Type B pancreatic cell (in vitro differentiated cells): ENCODE results near the gene GMPPB. TPM values are rescaled to one million over a fixed set of nuclear protein-coding genes. Genes with fewer than 3 reads are reported as not detected.

ENCODE experiments used
- DNase-seq: peaks from one replicate; pipeline ENCODE4 v3.0.0; 2021; ENCODE audit warnings: mixed read lengths; ENCODE audit not compliant: unreplicated experiment; ENCODE audit errors: extremely low spot score
- H3K27ac Mint-ChIP-seq: 2 replicates; pipeline ENCODE4 v1.8.0; 2021; ENCODE audit warnings: mild to moderate bottlenecking, mixed read lengths
- H3K27me3 Mint-ChIP-seq: 2 replicates; pipeline ENCODE4 v1.8.0; 2021; ENCODE audit warnings: mixed read lengths
- H3K36me3 Mint-ChIP-seq: 2 replicates; pipeline ENCODE4 v1.8.0; 2021; ENCODE audit warnings: mixed read lengths
- H3K4me1 Mint-ChIP-seq: one replicate; pipeline ENCODE4 v1.8.0; 2021; ENCODE audit warnings: mixed read lengths; ENCODE audit not compliant: unreplicated experiment
- H3K4me3 Mint-ChIP-seq: 2 replicates; pipeline ENCODE4 v1.8.0; 2021; ENCODE audit warnings: mild to moderate bottlenecking, mixed read lengths
- H3K9me3 Mint-ChIP-seq: 2 replicates; pipeline ENCODE4 v1.8.0; 2021; ENCODE audit warnings: mixed read lengths
- total RNA-seq: library from RNA; stranded (reverse); gene quantifications from 2 replicates; pipeline ENCODE4 v1.2.1, GENCODE V29; 2021; ENCODE audit warnings: low replicate concordance
- TF ChIP-seq, protein P1 (sequence below): fragments of 200-600 bp; sonication (generic); conservative IDR thresholded peaks from 2 replicates; pipeline ENCODE4 v1.5.0; 2021; ENCODE audit warnings: antibody characterized with exemption, mild to moderate bottlenecking

GMPPB gene
- total RNA-seq, 1 donor from 2014 or later, result 41.9 TPM

DNA sequence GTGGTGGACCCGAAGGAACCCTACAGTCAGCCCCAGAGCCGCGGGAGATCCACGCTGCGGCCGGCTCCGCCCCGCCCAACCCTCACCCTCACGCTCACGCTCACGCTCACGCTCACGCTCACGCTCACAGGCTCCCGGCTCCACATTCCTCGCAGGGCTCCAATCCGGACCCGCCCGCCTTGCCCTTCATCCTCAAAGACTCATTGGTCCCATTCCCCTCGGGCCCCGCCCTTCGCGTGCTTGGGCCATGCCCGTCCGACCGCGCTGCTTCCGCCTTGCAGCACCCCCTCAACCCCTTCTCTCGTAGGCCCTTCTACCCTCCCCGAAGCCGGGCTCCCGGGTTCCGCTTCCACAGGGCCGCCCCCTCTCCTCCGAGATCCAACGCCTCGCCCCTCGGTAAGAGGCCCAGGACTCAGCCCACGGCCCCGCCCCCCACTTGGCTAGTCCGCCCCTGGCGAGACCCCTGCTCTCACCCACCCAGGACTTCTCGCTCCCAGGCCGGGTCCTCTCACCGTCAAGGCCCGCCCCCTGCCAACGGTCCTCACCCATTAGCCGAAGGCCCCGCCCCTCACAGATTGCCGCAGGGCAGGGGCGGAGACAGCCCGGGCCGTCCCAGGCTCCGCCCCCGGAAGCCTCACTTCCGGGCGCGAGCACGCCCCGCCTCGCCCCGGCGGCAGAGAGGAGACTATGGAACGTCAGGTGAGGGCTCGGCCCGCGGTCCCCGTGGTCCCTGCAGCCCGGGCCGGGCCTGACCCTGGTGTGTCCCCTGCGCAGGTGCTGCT is 49.8 kb downstream of the GMPPB start, which contains the start of gene APEH:
APEH (plus strand) TSS at position 637 of the 782 bp plus-strand sequence; CDS start at position 688, 51 bp downstream.
- TF ChIP-seq, protein P1, sequence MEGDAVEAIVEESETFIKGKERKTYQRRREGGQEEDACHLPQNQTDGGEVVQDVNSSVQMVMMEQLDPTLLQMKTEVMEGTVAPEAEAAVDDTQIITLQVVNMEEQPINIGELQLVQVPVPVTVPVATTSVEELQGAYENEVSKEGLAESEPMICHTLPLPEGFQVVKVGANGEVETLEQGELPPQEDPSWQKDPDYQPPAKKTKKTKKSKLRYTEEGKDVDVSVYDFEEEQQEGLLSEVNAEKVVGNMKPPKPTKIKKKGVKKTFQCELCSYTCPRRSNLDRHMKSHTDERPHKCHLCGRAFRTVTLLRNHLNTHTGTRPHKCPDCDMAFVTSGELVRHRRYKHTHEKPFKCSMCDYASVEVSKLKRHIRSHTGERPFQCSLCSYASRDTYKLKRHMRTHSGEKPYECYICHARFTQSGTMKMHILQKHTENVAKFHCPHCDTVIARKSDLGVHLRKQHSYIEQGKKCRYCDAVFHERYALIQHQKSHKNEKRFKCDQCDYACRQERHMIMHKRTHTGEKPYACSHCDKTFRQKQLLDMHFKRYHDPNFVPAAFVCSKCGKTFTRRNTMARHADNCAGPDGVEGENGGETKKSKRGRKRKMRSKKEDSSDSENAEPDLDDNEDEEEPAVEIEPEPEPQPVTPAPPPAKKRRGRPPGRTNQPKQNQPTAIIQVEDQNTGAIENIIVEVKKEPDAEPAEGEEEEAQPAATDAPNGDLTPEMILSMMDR, result peak; percentile 27
- Mint-ChIP-seq H3K27me3 (no peaks in the 10 kb centered on the region), H3K4me3 (peak within 1 kb of the TSS; percentile 95), H3K9me3 (no peaks in the 10 kb centered on the region), H3K36me3 (no peaks in the 10 kb centered on the region), H3K27ac (peak within 1 kb of the TSS; percentile 98), H3K4me1 (peaks cover 20% of the 10 kb centered on the region)
- peak; percentile 98 for DNase-seq

DNA sequence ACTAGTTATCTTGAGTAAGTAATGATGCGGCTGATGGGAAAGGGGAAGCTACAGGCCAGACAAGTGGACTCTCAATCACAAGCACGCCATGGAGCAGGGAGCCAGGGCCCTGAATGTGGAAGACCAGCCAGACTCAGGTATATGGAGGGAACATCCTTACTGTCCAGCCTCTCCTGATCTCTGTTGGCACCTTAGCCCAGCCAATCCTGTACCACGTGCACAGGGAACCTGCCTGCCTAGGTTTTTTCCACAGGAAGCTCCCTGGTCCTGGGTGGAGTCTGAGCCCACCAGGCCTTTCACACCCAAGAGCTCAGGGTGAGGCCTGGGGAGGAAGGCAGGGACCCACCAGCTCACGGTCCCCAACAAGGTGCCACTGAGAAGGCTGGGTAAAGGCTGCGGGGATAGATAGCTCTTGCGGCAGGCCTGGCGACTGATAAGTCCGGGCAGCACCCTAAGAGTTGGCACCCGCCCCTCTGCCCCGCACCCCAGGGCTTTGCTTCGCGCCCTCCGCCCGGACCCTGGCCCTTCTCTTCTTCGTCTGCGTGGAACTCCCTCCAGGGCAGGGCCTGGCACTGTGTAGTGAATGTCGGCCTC is 50.5 kb downstream of the GMPPB start:
- no peaks in the 10 kb centered on the region for H3K27me3 Mint-ChIP-seq
- DNase-seq, result no peak
- peak overlapping the region; percentile 95 for H3K4me3 Mint-ChIP-seq
- H3K36me3 Mint-ChIP-seq, result no peaks in the 10 kb centered on the region
- TF ChIP-seq, protein P1, result no peak
- H3K27ac Mint-ChIP-seq, result peak overlapping the region; percentile 98
- peaks cover 27% of the 10 kb centered on the region for H3K4me1 Mint-ChIP-seq
- H3K9me3 Mint-ChIP-seq, result no peaks in the 10 kb centered on the region

DNA sequence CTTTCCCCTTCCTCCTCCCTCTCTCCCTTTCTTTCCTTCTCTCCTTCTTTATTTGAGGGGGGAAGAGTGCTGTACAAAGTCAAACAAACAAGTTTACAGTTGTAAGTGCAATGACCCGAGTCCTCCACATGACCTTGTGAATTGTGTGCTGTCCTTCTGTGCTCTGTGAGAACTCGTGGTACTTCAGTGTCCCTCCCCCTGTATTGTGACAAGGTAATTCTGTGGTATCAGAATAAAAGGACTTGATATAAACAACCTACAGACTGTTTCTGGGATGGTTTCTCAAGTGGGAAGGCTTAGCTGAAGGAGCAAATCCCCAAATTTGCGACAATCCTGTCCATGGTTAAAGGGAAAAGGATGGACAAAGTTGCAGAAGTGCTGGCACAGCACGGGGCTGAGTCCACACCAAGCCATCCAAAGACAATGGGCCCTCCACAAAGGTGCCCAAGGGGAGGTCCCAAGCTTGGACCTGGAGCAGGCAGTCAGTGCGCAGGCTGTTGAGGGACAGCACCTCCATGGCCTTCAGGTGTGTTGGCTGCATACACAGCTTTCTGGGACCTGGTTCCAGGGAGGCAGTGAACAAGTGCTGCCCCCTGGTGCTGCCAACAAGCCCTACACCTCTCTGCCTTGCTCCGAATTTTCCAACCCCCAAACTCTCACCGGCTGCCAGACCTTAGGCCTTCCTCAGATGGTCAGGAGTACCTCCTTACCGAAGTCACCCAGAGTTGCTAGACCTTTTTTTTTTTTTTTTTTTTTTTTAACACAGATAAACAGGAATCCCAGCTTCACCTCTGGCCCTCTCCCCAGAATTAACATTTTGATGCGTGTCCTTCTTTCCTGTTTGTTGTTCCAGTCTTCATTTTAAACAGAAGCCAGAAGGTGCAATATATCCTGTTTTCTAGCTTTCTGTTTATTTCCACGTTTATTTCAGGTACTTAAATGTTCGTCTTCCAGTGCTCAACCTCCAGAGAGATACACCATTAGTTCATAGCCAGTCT is 52.2 kb downstream of the GMPPB start:
- no peaks in the 10 kb centered on the region for H3K9me3 Mint-ChIP-seq
- H3K27ac Mint-ChIP-seq, result peak overlapping the region; percentile 79
- peak overlapping the region; percentile 84 for H3K4me3 Mint-ChIP-seq
- DNase-seq, result no peak
- H3K27me3 Mint-ChIP-seq, result no peaks in the 10 kb centered on the region
- no peaks in the 10 kb centered on the region for H3K36me3 Mint-ChIP-seq
- H3K4me1 Mint-ChIP-seq, result peaks cover 30% of the 10 kb centered on the region
- TF ChIP-seq, protein P1, result peak; percentile 91

DNA sequence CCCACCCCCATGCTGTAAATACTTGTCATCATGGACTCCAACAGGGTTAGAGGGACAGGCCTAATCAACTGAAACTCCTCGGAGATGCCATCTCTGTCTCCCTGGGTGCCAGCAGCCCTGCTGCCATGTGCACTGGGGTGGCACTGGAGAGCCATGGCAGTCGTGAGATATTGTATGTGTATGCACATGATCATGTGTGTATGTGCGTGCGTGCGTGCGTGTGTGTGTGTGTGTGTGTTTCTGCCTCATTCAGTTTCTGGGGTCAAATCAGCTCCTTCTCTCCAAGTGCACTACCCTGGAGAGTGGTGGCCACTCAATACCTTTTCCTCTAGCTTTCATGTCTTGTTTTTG is 52.8 kb downstream of the GMPPB start:
- Mint-ChIP-seq H3K27ac (no peak overlapping the region), H3K4me1 (peaks cover 35% of the 10 kb centered on the region), H3K9me3 (no peaks in the 10 kb centered on the region), H3K36me3 (no peaks in the 10 kb centered on the region), H3K4me3 (no peak overlapping the region), H3K27me3 (no peaks in the 10 kb centered on the region)
- DNase-seq, result no peak
- TF ChIP-seq, protein P1, result no peak

Other genes starting within 250 kb of the GMPPB start
- gene BSN, start 169.5 kb downstream of the GMPPB start, total RNA-seq, result 3.9 and 4.0 TPM in 2 replicates
- gene APEH, start 49.6 kb downstream of the GMPPB start, total RNA-seq, result 141 and 145 TPM in 2 replicates
- 25.7 and 50.7 TPM in 2 replicates for gene MST1, start 34.5 kb downstream of the GMPPB start, total RNA-seq
- 47.2 and 49.9 TPM in 2 replicates for gene RNF123, start 34.4 kb downstream of the GMPPB start, total RNA-seq
- 0.36 TPM in 1 of 2 replicates, not detected in the other for gene AMIGO3, start 4.3 kb downstream of the GMPPB start, total RNA-seq
- gene IP6K1, start 62.6 kb upstream of the GMPPB start, total RNA-seq, result 40.3 and 42.5 TPM in 2 replicates
- 0.29 TPM in 1 of 2 replicates, not detected in the other for gene CDHR4, start 75.9 kb upstream of the GMPPB start, total RNA-seq
- gene INKA1, start 79.3 kb upstream of the GMPPB start, total RNA-seq, result 0.45 and 6.7 TPM in 2 replicates
- 4.6 and 8.2 TPM in 2 replicates for gene UBA7, start 90.0 kb upstream of the GMPPB start, total RNA-seq
- gene TRAIP, start 132.6 kb upstream of the GMPPB start, total RNA-seq, result 7.5 and 23.0 TPM in 2 replicates
- 1.6 and 10.6 TPM in 2 replicates for gene CAMKV, start 146.0 kb upstream of the GMPPB start, total RNA-seq
- gene MST1R, start 179.9 kb upstream of the GMPPB start, total RNA-seq, result 3.0 and 5.3 TPM in 2 replicates
- gene MON1A, start 205.9 kb upstream of the GMPPB start, total RNA-seq, result 8.8 and 9.2 TPM in 2 replicates
- 96.0 and 109 TPM in 2 replicates for gene RBM6, start 216.2 kb upstream of the GMPPB start, total RNA-seq